Measurements from ENCODE around the gene OR5M10. TPM values are rescaled to one million over a fixed set of nuclear protein-coding genes. Genes with fewer than 3 reads are reported as not detected.

Gene OR5M10
- total RNA-seq, 1 donor from 2014 or later: not detected

DNA sequence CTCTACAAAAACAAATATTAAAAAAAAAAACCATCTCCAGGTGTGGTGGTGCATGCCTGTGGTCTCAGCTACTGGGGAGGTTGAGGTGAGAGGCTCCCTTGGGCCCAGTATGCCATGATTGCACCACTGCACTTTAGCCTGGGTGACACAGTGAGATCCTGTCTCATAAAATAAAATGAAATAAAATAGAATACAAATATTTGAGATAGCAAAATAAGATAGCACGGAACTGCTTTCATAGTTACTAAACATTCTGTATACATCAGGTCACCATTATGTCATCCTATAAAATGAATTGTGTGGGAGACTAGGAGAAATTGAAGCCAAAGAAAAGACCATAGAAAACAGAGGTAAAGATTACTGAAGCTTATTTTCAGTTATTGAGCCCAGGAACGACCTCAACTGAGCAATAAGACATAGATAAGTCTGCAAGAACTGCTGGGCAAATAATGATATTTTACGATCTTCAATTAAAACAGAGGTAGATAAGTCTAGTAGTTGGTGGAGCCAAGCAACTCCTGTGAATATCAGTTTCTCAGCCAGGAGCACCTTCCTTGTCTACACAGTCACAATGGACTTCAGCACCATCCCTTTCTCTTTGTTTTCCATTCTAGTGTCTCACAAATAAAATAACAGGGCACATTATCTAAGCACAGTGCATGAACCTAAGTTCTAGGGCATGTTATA lies 44.3 kb downstream of the OR5M10 start:
- no peak for TF ChIP-seq CTCF (IDR thresholded peaks at IDR 0.05; ENCODE audit: partially characterized antibody, unreplicated experiment)
- H3K4me1 Mint-ChIP-seq (ENCODE audit: low read depth, unreplicated experiment): no peaks in the 10 kb centered on the region
- H3K36me3 Mint-ChIP-seq (ENCODE audit: unreplicated experiment): no peaks in the 10 kb centered on the region
- DNase-seq: no peak
- H3K27me3 Mint-ChIP-seq (ENCODE audit: unreplicated experiment): no peaks in the 10 kb centered on the region
- H3K27ac Mint-ChIP-seq (ENCODE audit: unreplicated experiment): no peak overlapping the region
- H3K9me3 Mint-ChIP-seq (ENCODE audit: unreplicated experiment): no peaks in the 10 kb centered on the region
- no peak overlapping the region for H3K4me3 Mint-ChIP-seq (ENCODE audit: unreplicated experiment)

DNA sequence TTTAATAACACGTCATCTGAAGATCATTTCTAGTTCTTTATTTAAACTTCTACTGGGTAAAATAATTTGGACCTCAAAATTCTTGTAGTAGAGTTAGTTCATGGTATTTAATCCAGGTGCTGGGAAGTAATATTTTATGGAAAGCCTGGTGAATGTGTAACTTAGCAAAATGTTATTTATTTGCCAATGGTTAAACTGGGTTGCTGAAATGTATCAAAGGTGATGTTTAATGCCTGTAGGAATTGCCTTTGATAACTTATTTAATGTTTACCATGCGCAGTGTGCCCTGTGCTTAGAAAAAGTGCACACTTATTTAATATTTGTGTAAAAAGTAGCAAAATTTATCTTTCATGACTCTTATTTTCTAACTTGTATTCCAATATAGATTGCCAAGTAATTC lies 45.7 kb downstream of the OR5M10 start:
- Mint-ChIP-seq H3K4me1 (ENCODE audit: low read depth, unreplicated experiment) (no peaks in the 10 kb centered on the region), H3K9me3 (ENCODE audit: unreplicated experiment) (no peaks in the 10 kb centered on the region), H3K27ac (ENCODE audit: unreplicated experiment) (no peak overlapping the region), H3K27me3 (ENCODE audit: unreplicated experiment) (no peaks in the 10 kb centered on the region), H3K4me3 (ENCODE audit: unreplicated experiment) (no peak overlapping the region), H3K36me3 (ENCODE audit: unreplicated experiment) (no peaks in the 10 kb centered on the region)
- DNase-seq: no peak
- TF ChIP-seq CTCF (IDR thresholded peaks at IDR 0.05; ENCODE audit: partially characterized antibody, unreplicated experiment): no peak

Other genes with a start within 250 kb of the OR5M10 start
- not detected for gene OR8K1, start 231.7 kb downstream of the OR5M10 start, total RNA-seq (ENCODE audit: unreplicated experiment)
- not detected for gene OR8J1, start 223.4 kb downstream of the OR5M10 start, total RNA-seq (ENCODE audit: unreplicated experiment)
- gene OR8U1, start 202.1 kb downstream of the OR5M10 start, total RNA-seq (ENCODE audit: unreplicated experiment): not detected
- gene OR5AL1, start 165.0 kb downstream of the OR5M10 start, total RNA-seq (ENCODE audit: unreplicated experiment): not detected
- gene OR5M3, start 104.4 kb downstream of the OR5M10 start, total RNA-seq (ENCODE audit: unreplicated experiment): not detected
- gene OR5M8, start 86.4 kb downstream of the OR5M10 start, total RNA-seq (ENCODE audit: unreplicated experiment): not detected
- gene OR5M11, start 34.5 kb downstream of the OR5M10 start, total RNA-seq (ENCODE audit: unreplicated experiment): not detected
- gene OR5M1, start 37.2 kb upstream of the OR5M10 start, total RNA-seq (ENCODE audit: unreplicated experiment): not detected
- not detected for gene OR5AP2, start 64.7 kb upstream of the OR5M10 start, total RNA-seq (ENCODE audit: unreplicated experiment)
- gene OR5AR1, start 86.0 kb upstream of the OR5M10 start, total RNA-seq (ENCODE audit: unreplicated experiment): not detected
- not detected for gene OR9G1, start 121.4 kb upstream of the OR5M10 start, total RNA-seq (ENCODE audit: unreplicated experiment)
- not detected for gene OR9G4, start 171.0 kb upstream of the OR5M10 start, total RNA-seq (ENCODE audit: unreplicated experiment)